Progenitor cell of endocrine pancreas (in vitro differentiated cells): ENCODE results near the gene NPC1. TPM values are rescaled to one million over a fixed set of nuclear protein-coding genes. Genes with fewer than 3 reads are reported as not detected.
"Not testable (repeated sequence)": the region's sequence is repeated elsewhere in the genome, so short reads cannot be mapped to it uniquely, and the experiment has no call there.

Source experiments
- DNase-seq: peaks from one replicate; pipeline ENCODE4 v3.0.0; 2021; ENCODE audit warnings: low spot score; ENCODE audit not compliant: unreplicated experiment
- H3K27ac Mint-ChIP-seq: 2 replicates; pipeline ENCODE4 v1.8.0; 2021; ENCODE audit warnings: mild to moderate bottlenecking, moderate library complexity, mixed read lengths
- H3K27me3 Mint-ChIP-seq: 2 replicates; pipeline ENCODE4 v1.8.0; 2021; ENCODE audit warnings: mixed read lengths
- H3K36me3 Mint-ChIP-seq: 2 replicates; pipeline ENCODE4 v1.8.0; 2022; ENCODE audit warnings: mixed read lengths; ENCODE audit not compliant: insufficient read depth
- H3K4me1 Mint-ChIP-seq: 2 replicates; pipeline ENCODE4 v1.8.0; 2021; ENCODE audit warnings: low read depth, mixed read lengths
- H3K4me3 Mint-ChIP-seq: 2 replicates; pipeline ENCODE4 v1.8.0; 2021; ENCODE audit warnings: low read depth, mild to moderate bottlenecking, moderate library complexity, mixed read lengths
- H3K9me3 Mint-ChIP-seq: 2 replicates; pipeline ENCODE4 v1.8.0; 2021; ENCODE audit warnings: low read depth, mixed read lengths
- total RNA-seq: library from RNA; stranded (reverse); gene quantifications from 2 replicates; pipeline ENCODE4 v1.2.1, GENCODE V29; 2021
- TF ChIP-seq, protein P1 (sequence below): fragments of 200-600 bp; sonication (generic); IDR thresholded peaks from one replicate; pipeline ENCODE4 v1.5.0; 2021; ENCODE audit warnings: antibody characterized with exemption, mild to moderate bottlenecking; ENCODE audit not compliant: unreplicated experiment

Gene NPC1
- total RNA-seq, 1 donor from 2014 or later, result 35.1 TPM

DNA sequence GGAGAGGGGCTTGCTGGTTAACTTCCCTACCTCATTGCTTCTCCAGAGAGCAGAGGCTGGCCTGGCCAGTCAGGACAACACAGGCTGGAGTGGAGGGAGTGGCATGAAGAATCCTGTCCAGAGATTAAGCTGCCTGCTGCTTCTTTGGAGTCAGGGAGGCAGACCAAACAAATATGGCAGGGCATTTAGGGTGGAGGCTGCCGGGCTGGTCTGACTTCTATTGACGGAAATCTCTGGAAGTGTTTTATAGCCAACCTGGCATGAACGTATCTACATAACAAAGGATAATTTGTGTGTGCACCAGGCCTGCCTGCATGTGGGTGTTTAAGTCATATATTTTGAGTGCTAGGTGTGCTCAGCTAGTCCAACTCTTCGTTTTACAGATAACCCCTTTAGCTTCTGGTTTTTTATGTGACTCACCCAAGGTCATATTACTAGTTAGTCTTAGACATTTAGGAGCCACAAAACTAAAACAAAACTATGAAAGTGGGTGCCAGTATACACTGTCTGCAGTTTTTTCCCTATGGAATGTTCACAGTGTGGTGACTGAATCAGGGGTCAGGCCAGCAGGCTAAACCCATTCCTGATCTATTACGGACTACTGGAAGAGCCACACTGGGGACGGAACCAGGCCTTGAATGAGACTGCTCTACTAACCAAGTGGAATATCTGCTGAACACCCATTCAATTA lies 5.5 kb downstream of the NPC1 start:
- Mint-ChIP-seq H3K4me1 (peaks cover 24% of the 10 kb centered on the region), H3K27me3 (no peaks in the 10 kb centered on the region), H3K4me3 (no peak overlapping the region), H3K9me3 (no peaks in the 10 kb centered on the region), H3K27ac (no peak overlapping the region), H3K36me3 (peaks cover 9% of the 10 kb centered on the region)
- TF ChIP-seq, protein P1, sequence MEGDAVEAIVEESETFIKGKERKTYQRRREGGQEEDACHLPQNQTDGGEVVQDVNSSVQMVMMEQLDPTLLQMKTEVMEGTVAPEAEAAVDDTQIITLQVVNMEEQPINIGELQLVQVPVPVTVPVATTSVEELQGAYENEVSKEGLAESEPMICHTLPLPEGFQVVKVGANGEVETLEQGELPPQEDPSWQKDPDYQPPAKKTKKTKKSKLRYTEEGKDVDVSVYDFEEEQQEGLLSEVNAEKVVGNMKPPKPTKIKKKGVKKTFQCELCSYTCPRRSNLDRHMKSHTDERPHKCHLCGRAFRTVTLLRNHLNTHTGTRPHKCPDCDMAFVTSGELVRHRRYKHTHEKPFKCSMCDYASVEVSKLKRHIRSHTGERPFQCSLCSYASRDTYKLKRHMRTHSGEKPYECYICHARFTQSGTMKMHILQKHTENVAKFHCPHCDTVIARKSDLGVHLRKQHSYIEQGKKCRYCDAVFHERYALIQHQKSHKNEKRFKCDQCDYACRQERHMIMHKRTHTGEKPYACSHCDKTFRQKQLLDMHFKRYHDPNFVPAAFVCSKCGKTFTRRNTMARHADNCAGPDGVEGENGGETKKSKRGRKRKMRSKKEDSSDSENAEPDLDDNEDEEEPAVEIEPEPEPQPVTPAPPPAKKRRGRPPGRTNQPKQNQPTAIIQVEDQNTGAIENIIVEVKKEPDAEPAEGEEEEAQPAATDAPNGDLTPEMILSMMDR, result no peak
- DNase-seq, result no peak

DNA sequence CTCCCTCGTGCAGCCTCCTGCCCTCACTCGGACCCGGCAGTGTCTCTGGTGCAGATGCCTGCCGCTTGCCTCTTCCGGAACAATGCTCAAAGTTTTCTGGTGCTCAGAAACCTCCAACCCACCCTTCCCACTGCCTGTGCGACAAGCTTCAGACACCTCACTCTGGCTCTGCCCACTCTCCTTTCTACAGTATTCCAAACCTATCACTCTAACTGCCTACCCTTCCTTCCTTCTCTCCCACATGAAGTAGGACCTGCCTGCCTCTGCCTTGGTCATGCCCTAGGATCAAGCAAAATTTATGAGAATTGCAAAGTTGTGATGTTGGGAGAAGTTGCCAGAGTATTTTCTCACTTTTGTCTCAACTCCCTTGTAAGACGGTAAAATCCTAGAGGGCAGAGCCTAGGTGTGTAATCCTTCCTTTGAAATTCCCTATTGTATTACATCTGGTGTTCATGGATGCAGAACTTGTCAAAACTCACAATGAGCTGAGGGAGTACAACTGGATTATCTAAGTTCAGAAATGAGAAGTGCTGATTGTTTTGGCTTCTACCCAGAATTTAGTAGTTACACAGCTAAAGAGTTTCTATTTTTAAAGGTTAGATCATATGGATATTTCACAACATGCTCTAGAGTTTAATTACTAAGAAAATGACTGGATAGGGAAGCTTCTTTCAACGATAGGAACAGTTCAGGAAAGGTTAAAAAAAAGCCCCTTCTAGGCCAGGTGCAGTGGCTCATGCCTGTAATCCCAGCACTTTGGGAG lies 7.2 kb downstream of the NPC1 start:
- no peaks in the 10 kb centered on the region for H3K9me3 Mint-ChIP-seq
- no peak for DNase-seq
- TF ChIP-seq, protein P1, result no peak
- H3K27ac Mint-ChIP-seq, result no peak overlapping the region
- no peak overlapping the region for H3K4me3 Mint-ChIP-seq
- H3K4me1 Mint-ChIP-seq, result peaks cover 17% of the 10 kb centered on the region
- H3K27me3 Mint-ChIP-seq, result no peaks in the 10 kb centered on the region
- H3K36me3 Mint-ChIP-seq, result peaks cover 11% of the 10 kb centered on the region

DNA sequence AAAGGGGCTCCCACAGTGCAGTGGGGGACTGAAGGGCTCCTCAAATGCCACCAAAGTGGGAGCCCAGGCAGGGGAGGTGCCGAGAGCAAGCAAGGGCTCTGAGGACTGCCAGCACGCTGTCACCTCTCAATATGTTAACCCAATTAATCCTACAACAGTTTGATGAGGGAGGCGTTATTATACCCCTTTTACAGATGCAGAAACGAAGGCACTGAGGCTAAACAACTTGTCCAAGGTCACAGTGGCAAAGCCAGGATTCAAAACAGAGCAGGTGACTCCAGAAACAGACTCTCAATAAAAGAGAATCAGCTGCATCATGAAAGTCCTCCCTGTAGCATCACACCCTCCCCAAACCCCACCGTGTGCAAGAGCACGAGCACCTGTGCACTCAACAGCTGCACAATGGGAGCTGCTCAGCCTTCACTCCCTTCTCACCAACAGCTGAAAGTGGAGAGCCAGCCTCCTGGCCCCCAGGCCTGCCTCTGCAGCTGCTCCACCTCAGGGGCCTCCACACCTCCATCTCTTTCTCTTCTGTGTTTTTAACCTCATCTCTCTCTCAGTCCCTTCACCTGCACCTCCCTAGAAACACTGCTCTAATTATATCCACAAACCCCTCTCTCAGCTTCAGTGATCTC lies 8.1 kb downstream of the NPC1 start:
- H3K9me3 Mint-ChIP-seq, result no peaks in the 10 kb centered on the region
- H3K36me3 Mint-ChIP-seq, result peaks cover 11% of the 10 kb centered on the region
- no peak overlapping the region for H3K27ac Mint-ChIP-seq
- H3K27me3 Mint-ChIP-seq, result no peaks in the 10 kb centered on the region
- no peak for DNase-seq
- peaks cover 10% of the 10 kb centered on the region for H3K4me1 Mint-ChIP-seq
- no peak overlapping the region for H3K4me3 Mint-ChIP-seq
- TF ChIP-seq, protein P1, result no peak

DNA sequence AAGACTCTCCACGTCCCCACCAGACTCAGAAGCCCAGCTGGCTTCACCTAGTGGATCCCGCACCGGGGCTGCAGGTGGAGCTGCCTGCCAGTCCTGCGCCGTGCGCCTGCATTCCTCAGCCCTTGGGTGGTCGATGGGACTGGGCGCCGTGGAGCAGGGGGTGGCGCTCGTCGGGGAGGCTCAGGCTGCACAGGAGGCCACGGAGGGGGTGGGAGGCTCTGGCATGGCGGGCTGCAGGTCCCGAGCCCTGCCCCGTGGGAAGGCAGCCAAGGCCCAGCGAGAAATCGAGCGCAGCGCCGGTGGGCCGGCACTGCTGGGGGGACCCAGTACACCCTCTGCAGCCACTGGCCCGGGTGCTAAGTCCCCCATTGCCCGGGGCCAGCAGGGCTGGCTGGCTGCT lies 8.8 kb downstream of the NPC1 start:
- H3K9me3 Mint-ChIP-seq, DNase-seq, H3K27me3 Mint-ChIP-seq, H3K4me3 Mint-ChIP-seq, H3K4me1 Mint-ChIP-seq, H3K27ac Mint-ChIP-seq: not testable (repeated sequence)
- H3K36me3 Mint-ChIP-seq, result peaks cover 11% of the 10 kb centered on the region

DNA sequence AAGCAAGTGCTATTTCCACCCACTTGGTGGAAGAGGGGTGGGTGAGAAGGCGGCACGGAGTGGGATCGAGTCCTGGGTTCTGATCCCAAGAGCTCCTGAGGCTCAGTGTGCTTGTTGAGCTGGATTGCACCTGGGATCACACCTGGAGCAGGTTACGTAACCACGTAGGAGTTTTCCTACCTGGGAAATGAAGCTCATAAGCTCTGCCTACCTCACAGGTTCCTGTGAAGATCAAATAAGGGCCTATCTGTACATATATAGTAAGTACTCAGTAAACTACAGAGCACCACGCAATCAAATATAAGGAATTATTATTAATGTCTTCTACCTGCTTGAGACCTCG lies 11.0 kb downstream of the NPC1 start:
- Mint-ChIP-seq H3K36me3 (peaks cover 12% of the 10 kb centered on the region), H3K27ac (no peak overlapping the region), H3K4me1 (peaks cover 8% of the 10 kb centered on the region), H3K27me3 (no peaks in the 10 kb centered on the region), H3K9me3 (no peaks in the 10 kb centered on the region), H3K4me3 (no peak overlapping the region)
- no peak for DNase-seq
- TF ChIP-seq, protein P1, result no peak
